Omental fat pad (tissue), 4 donors: ENCODE measurements around the gene VWA5B1. TPM values are rescaled to one million over a fixed set of nuclear protein-coding genes. Genes with fewer than 3 reads are reported as not detected.
"Not testable (repeated sequence)": the region's sequence is repeated elsewhere in the genome, so short reads cannot be mapped to it uniquely, and the experiment has no call there.

ENCODE experiments used
- ATAC-seq: fragments of 150-250 bp; one replicate; pipeline ENCODE4 v1.9.1; 2016; ENCODE audit warnings: mild to moderate bottlenecking, moderate library complexity; ENCODE audit not compliant: low FRiP score
- DNase-seq: peaks from one replicate; pipeline ENCODE4 v3.0.0-alpha.2; 2019; ENCODE audit warnings: low spot score
- CTCF ChIP-seq, 3 donors: fragments of 450-650 bp; IDR thresholded peaks; one replicate each; pipeline ENCODE4 v1.5.1; 2016 to 2017; ENCODE audit warnings: antibody characterized with exemption in 3 of 3, mild to moderate bottlenecking in 3 of 3, moderate library complexity in 2 of 3
- total RNA-seq, 4 donors: library from RNA; depleted of rRNA; stranded (reverse); fragments of >200 nt; gene quantifications; one replicate each; pipeline ENCODE4 v1.1.0, GENCODE V29; 2016

VWA5B1 gene
- total RNA-seq, 4 donors from 2014 or later, result not detected

- DNase-seq (no peak), ATAC-seq (no peak)
- no peak for TF ChIP-seq CTCF (IDR thresholded peaks at IDR 0.05)
Measured at GRCh38 chr1:20280906-20281305, 9.8 kb upstream of the VWA5B1 start.

- TF ChIP-seq CTCF (IDR thresholded peaks at IDR 0.05), result no peak
- no peak for DNase-seq
- no peak for ATAC-seq
Measured at GRCh38 chr1:20281801-20282200, 8.9 kb upstream of the VWA5B1 start.

GRCh38 chr1:20282533-20282932 lies 8.1 kb upstream of the VWA5B1 start:
- DNase-seq, result no peak
- ATAC-seq, result no peak
- no peak for TF ChIP-seq CTCF (IDR thresholded peaks at IDR 0.05)

GRCh38 chr1:20284046-20284445 lies 6.6 kb upstream of the VWA5B1 start:
- TF ChIP-seq CTCF (IDR thresholded peaks at IDR 0.05), result no peak
- ATAC-seq (no peak), DNase-seq (no peak)

GRCh38 chr1:20284625-20285024 lies 6.0 kb upstream of the VWA5B1 start:
- DNase-seq (no peak), ATAC-seq (no peak)
- no peak for TF ChIP-seq CTCF (IDR thresholded peaks at IDR 0.05)

GRCh38 chr1:20285510-20285909 lies 5.2 kb upstream of the VWA5B1 start:
- no peak for DNase-seq
- TF ChIP-seq CTCF (IDR thresholded peaks at IDR 0.05), result no peak
- ATAC-seq, result no peak

GRCh38 chr1:20287696-20288095 lies 3.0 kb upstream of the VWA5B1 start:
- not testable (repeated sequence) for DNase-seq, ATAC-seq

GRCh38 chr1:20291645-20292084 lies 990 bp downstream of the VWA5B1 start:
- ATAC-seq (no peak), DNase-seq (no peak)
- no peak for TF ChIP-seq CTCF (IDR thresholded peaks at IDR 0.05)
